GM10266 (cell line): ENCODE measurements around the gene NPM3.

Experiments
- DNase-seq: peaks from one replicate; pipeline ENCODE4 v3.0.0; 2012; ENCODE audit errors: extremely low spot score
- CTCF ChIP-seq: IDR thresholded peaks from 2 replicates; pipeline ENCODE4 v1.5.1; 2012; ENCODE audit warnings: mild to moderate bottlenecking, low read depth; ENCODE audit not compliant: control insufficient read depth, insufficient read depth; ENCODE audit errors: missing control alignments

Gene NPM3

GRCh38 chr10:101759309-101760247 is 23.7 kb downstream of the NPM3 start:
- TF ChIP-seq CTCF: no peak
- no peak for DNase-seq

- TF ChIP-seq CTCF: no peak
- DNase-seq: no peak
Observed at GRCh38 chr10:101758858-101759257, 24.4 kb downstream of the NPM3 start.

GRCh38 chr10:101752241-101752640 is 31.0 kb downstream of the NPM3 start:
- DNase-seq: no peak
- no peak for TF ChIP-seq CTCF

- no peak for DNase-seq
- no peak for TF ChIP-seq CTCF
Observed at GRCh38 chr10:101749047-101750016, 33.9 kb downstream of the NPM3 start.

- no peak for TF ChIP-seq CTCF
Observed at GRCh38 chr10:101748496-101748895, 34.8 kb downstream of the NPM3 start.

GRCh38 chr10:101745074-101745696 is 38.1 kb downstream of the NPM3 start:
- DNase-seq: no peak
- no peak for TF ChIP-seq CTCF

More at GRCh38 chr10:101748496-101748895, 34.8 kb downstream of the NPM3 start:
- no peak for DNase-seq

GRCh38 chr10:101744267-101744666 is 39.0 kb downstream of the NPM3 start:
- no peak for TF ChIP-seq CTCF
- no peak for DNase-seq
